K562 (cell line): ENCODE results near the gene HYOU1. TPM values are rescaled to one million over a fixed set of nuclear protein-coding genes. Genes with fewer than 3 reads are reported as not detected.
A peak's percentile ranks its signal among the peaks of the same experiment; 100 is the strongest.

Source experiments
- BCOR ChIP-seq: fragments of 450-650 bp; IDR thresholded peaks from 2 replicates; pipeline ENCODE4 v1.6.1; 2016
- HBP1 ChIP-seq: fragments of 450-650 bp; formaldehyde crosslinking; IDR thresholded peaks from 2 replicates; pipeline ENCODE4 v1.4.0; 2022; ENCODE audit warnings: missing genetic modification characterization
- MIER1 ChIP-seq: fragments of 450-650 bp; IDR thresholded peaks from 2 replicates; pipeline ENCODE4 v1.6.1; 2016; ENCODE audit warnings: antibody characterized with exemption, mild to moderate bottlenecking, low read depth
- NFATC3 ChIP-seq: fragments of 450-650 bp; IDR thresholded peaks from 2 replicates; pipeline ENCODE4 v1.6.1; 2017; ENCODE audit warnings: mild to moderate bottlenecking
- PBX2 ChIP-seq, 2 experiments: IDR thresholded peaks in 1 of 2; conservative IDR thresholded peaks in 1 of 2; 2 replicates each; pipeline ENCODE4 v1.6.1; 2016; ENCODE audit warnings: low read depth in 2 of 2, mild to moderate bottlenecking in 1 of 2, missing compliant biosample characterization in 1 of 2, missing genetic modification characterization in 1 of 2, moderate library complexity in 1 of 2
- POLR2AphosphoS5 ChIP-seq: IDR thresholded peaks from 2 replicates; pipeline ENCODE4 v1.6.1; 2011; ENCODE audit warnings: mild to moderate bottlenecking, low read depth, low read length, moderate library complexity; ENCODE audit not compliant: control insufficient read depth, insufficient read depth
- ZBTB43 ChIP-seq: sonication (generic); formaldehyde crosslinking; IDR thresholded peaks from 2 replicates; pipeline ENCODE4 v1.8.0; 2023; ENCODE audit warnings: mild to moderate bottlenecking, missing genetic modification reagents
- polyA plus RNA-seq, 8 experiments: library from polyadenylated mRNA; depleted of rRNA in 4 of 8; stranded (reverse) in 5 of 8; unstranded in 3 of 8; fragments of >200 nt; fragmentation: Nextera tagmentation in 2 of 8; fragmentation: Illumina TruSeq in 1 of 8; extraction: Ambion mirVana in 2 of 8; extraction: Trizol in 1 of 8; gene quantifications; 2 replicates each; pipeline versions ENCODE4 v1.2.1 to v1.2.3, GENCODE V29; 2011 to 2014; ENCODE audit warnings: inconsistent platforms in 1 of 8, missing spikeins in 1 of 8
- total RNA-seq, 7 experiments: library from RNA; depleted of rRNA in 6 of 7; stranded (reverse); fragments of >200 nt in 6 of 7; fragmentation: Illumina TruSeq in 2 of 7; extraction: Trizol in 2 of 7; gene quantifications; 2 replicates each; pipeline versions ENCODE4 v1.2.1 to v1.2.3, GENCODE V29; 2011 to 2021; ENCODE audit warnings: low replicate concordance in 1 of 7

HYOU1 gene
- total and polyA plus RNA-seq, 9 of the 15 experiments (the other 6 are each of a cell fraction or from before 2014, with no cell fraction given) = 19.5 to 197 (median 128) TPM

DNA sequence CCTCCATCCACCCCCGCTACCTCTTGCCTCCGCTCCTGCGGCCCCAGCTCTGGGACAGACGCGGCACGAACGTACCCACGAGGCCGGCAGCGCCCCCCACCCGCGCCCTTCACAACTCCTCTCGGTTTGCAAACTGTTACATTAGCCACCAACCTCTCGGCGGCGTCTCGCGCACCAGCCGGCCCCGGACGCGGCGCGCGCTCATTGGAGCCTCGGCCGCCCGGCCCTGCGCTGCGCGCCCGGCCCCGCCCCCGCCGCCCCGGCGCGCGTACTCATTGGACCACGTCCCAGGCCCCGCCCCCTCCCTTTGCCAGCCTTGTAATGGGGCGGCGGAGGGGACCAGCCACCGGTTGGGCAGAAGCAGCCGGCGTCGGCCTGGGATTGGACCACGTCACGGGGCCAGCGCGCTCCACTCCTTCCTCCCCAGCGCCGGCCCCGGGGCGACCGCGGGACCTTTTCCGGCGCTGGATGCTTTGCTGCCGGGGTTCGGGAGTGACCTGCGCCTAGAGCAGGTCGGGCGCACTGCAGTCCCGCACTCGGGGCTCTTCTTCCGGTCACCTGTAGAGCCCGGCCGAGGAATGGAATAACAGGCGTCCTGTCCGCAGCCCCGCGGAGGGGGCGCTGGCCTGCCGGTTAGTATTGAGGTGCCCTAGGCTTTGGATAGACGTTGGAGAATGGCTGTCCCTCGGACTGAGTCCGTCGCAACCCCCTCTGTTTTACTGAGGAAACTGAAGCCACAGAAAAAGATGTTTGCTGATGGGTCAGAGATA is at the start of gene HYOU1 (continued):
- no peak for TF ChIP-seq PBX2 (CRISPR knock-in tag; IDR thresholded peaks at IDR 0.05; ENCODE audit: low read depth)
- no peak for TF ChIP-seq PBX2 (tag; conservative IDR thresholded peaks at IDR 0.05; ENCODE audit: low read depth)
- no peak; the same call in none of the 2 replicates for TF ChIP-seq BCOR
- TF ChIP-seq NFATC3 = no peak
- TF ChIP-seq POLR2AphosphoS5 = peak; percentile 16; the same call in 1 of the 2 replicates
- no peak for TF ChIP-seq MIER1
- no peak for TF ChIP-seq ZBTB43 (CRISPR knock-in tag)
- TF ChIP-seq HBP1 = no peak
- TF ChIP-seq, all 486 proteins: peak for 139
